Measurements from ENCODE around the gene COG2. TPM values are rescaled to one million over a fixed set of nuclear protein-coding genes. Genes with fewer than 3 reads are reported as not detected.
A peak's percentile ranks its signal among the peaks of the same experiment; 100 is the strongest.
"Not testable (repeated sequence)": the region's sequence is repeated elsewhere in the genome, so short reads cannot be mapped to it uniquely, and the experiment has no call there.

The COG2 gene
- total RNA-seq, 1 donor from 2014 or later, result 34.6 TPM

DNA sequence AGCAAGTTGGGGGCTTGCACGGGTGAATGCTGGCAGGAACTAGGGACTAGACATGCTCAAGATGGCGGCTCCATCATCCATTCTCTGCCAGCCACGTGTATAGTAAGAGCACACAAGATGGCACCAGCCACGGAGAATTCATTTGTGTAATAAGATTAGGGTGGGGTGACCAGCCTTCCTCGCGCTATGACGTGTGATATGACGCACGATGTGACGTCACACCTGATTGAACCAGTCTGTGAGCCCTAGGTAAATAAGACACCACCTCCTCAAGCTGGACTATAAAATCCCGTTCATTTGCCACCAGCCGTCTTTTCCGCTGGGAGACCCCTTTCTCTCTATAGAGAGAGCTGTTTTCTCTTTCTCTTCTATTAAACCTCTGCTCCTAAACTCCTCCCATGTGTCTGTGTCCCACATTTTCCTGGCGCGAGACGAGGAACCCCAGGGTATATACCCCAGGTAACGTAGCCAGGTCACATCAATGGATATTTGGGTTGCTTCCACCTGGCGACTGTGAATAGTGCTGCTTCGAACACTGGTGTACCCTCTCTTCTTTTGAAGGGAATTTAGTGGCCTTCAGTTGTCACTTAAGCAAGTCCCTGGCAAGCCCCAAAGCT, 18.1 kb upstream of the COG2 start:
- no peak for DNase-seq (ENCODE audit: low spot score in 2 of 2)
- no peak for FAIRE-seq

DNA sequence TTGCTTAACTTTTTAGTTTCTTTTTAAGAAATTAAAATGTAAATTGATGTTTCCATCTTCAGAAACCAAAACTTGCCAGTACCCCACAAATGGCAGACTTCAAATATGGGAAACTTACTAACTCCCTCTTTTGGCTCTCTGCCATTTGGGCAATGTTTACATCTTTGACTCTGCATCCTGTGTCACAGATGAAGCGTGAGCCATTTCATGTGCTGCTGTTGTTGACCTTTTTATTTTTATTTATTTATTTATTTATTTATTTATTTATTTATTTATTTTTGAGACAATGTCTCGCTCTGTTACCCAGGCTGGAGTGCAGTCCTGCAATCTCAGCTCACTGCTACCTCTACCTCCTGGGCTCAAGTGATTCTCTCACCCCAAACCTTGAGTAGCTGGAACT, 16.0 kb upstream of the COG2 start:
- DNase-seq (ENCODE audit: low spot score in 2 of 2) (no peak), FAIRE-seq (no peak)

- no peak for FAIRE-seq
- DNase-seq (ENCODE audit: low spot score in 2 of 2), result no peak
These were observed 14.5 kb upstream of the COG2 start for GRCh38 chr1:230627767-230628166.

DNA sequence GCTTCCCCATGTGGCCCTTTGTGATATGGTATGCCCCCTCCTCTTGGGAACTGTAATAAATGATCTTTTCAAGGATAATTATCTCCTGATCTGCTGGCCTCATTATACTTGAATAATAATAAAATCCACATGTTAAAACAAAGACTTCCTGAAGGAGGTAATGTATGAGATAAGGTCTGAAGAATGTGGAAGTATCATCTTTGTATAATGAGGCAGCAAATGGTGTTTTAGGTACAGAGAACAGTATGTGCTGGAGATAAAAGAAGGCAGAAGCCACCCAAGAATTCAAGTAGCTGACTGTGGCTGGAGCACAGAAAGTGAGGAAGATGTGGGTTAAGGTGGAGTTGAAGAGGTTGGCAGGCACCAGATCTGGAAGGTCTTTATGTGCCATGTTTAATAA, 12.8 kb upstream of the COG2 start:
- no peak for FAIRE-seq
- no peak for DNase-seq (ENCODE audit: low spot score in 2 of 2)

DNA sequence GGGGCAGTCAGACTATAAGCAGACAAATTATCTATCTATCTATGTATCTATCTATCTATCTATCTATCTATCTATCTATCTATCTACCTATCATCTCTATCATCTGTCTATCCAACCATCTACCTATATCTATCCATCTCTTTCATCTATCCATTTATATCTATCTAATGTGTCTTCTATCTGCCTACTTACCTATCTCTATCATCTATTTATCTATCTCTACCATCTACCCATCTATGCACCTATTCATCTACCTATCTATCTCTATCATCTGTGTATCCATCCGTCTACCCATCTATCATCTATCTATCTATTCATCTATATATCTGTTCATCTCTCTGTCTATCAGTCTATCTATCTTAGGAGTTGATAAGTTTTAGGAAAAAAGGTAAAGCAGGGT, 10.8 kb upstream of the COG2 start:
- DNase-seq (ENCODE audit: low spot score in 2 of 2) (no peak), FAIRE-seq (no peak)

- no peak for DNase-seq (ENCODE audit: low spot score in 2 of 2)
These were observed 9.9 kb upstream of the COG2 start for GRCh38 chr1:230632273-230632873.

GRCh38 chr1:230633469-230633868, 8.8 kb upstream of the COG2 start:
- no peak for FAIRE-seq

More at GRCh38 chr1:230632273-230632873, 9.9 kb upstream of the COG2 start:
- FAIRE-seq, result no peak

DNA sequence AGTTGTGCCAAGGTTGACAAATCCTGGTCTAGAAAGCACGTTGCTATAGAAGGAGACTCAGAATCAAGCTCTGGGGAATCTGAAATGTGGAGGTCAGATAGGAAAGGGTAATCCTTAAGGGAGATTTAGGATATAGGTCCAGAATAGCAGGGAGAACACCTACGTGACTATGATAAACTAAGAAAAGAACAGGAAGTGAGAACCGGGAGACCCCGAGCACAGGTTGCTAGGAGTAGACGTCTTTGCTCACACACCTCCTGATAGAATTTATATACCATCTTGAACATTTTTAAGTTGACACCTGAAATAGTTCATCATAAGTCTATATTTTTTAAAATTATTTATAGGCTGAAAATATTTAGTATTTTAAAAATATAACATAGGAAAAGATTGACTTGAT, 7.9 kb upstream of the COG2 start:
- FAIRE-seq, result no peak
- no peak for DNase-seq (ENCODE audit: low spot score in 2 of 2)

More at GRCh38 chr1:230633469-230633868, 8.8 kb upstream of the COG2 start:
- DNase-seq (ENCODE audit: low spot score in 2 of 2), result no peak

- no peak for FAIRE-seq
- DNase-seq (ENCODE audit: low spot score in 2 of 2), result no peak
These were observed 5.6 kb upstream of the COG2 start for GRCh38 chr1:230636575-230637148.

GRCh38 chr1:230639714-230640209, 2.5 kb upstream of the COG2 start:
- FAIRE-seq, result no peak
- DNase-seq (ENCODE audit: low spot score in 2 of 2), result no peak

GRCh38 chr1:230641346-230641745, 935 bp upstream of the COG2 start:
- DNase-seq (ENCODE audit: low spot score in 2 of 2) (no peak), FAIRE-seq (no peak)

GRCh38 chr1:230641900-230642262, 400 bp upstream of the COG2 start:
- DNase-seq (ENCODE audit: low spot score in 2 of 2) (no peak), FAIRE-seq (no peak)

GRCh38 chr1:230643908-230644307, 1.6 kb downstream of the COG2 start:
- no peak for FAIRE-seq
- peak in 1 of 2 donors; percentile 16 for DNase-seq (ENCODE audit: low spot score in 2 of 2)

DNA sequence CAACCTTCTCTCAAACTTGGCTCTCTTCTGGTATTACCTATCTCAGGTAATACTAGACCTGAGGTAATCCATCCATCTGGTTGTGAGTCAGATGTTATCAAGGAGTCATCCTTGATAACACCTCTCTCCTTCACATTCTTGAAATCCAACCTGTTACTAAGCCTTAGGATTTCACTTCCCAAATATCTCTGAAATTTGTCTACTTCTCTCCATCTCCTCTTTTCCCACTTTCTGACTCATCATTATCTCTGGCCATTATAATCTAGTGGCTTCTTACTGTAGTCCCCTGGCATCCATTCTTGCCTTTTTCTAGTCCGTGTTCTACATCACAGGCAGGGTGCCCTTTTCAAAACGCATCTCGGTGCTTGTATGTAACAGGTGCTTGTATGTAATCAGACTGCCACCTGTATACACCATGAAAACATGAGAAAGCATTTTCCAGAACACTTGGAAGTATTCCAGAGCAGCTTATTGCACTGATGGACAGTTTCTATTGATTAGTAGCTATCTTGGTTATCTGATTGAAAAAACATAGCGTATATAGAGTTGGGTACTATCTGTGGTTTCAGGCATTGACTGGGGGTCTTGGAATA, 4.5 kb downstream of the COG2 start:
- no peak for DNase-seq (ENCODE audit: low spot score in 2 of 2)
- no peak for FAIRE-seq

DNA sequence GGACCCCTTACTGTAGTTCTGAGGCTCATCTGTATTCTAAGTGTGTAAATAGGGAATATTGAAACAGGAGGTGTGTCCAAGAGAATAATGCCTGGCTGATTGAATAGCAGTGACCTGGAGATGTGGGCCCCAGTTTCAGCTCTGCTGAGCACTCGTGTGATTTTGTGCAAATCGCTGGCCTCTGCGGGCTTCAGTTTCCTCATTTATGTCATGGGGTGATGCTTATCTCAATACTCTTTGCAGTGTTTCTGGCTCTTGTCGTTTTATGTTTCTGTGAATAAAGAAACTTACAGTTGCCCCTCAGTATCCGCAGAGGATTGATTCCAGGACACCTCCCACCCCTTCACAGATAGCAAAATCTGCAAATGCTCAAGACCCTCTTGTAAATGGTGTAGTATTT, 5.0 kb downstream of the COG2 start:
- DNase-seq (ENCODE audit: low spot score in 2 of 2), result no peak
- FAIRE-seq, result no peak

DNA sequence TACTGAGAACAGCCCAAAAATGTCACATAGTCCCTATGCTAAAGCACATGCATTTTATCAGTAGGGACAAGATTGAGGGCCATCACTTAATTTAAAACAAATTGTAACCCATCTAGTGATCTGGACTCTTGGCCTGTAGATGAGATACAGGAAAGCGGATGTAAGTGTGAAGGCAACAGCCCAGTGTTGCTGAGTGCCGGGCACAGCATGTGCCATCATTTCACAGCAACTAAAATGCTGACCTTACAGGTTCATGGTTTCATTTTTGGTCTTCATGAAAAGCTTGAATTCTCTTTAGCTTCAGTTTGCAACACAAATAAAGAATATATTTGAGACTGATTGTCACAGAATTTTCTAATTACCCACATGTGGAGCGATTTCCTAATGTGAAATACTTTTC, 5.8 kb downstream of the COG2 start:
- FAIRE-seq, result no peak

GRCh38 chr1:230650300-230650699, 8.0 kb downstream of the COG2 start:
- FAIRE-seq (no peak), DNase-seq (ENCODE audit: low spot score in 2 of 2) (no peak)

More for the DNA sequence above, 5.8 kb downstream of the COG2 start:
- DNase-seq (ENCODE audit: low spot score in 2 of 2), result no peak

- FAIRE-seq, result no peak
- DNase-seq (ENCODE audit: low spot score in 2 of 2), result no peak
These were observed 9.0 kb downstream of the COG2 start for GRCh38 chr1:230651235-230651634.

DNA sequence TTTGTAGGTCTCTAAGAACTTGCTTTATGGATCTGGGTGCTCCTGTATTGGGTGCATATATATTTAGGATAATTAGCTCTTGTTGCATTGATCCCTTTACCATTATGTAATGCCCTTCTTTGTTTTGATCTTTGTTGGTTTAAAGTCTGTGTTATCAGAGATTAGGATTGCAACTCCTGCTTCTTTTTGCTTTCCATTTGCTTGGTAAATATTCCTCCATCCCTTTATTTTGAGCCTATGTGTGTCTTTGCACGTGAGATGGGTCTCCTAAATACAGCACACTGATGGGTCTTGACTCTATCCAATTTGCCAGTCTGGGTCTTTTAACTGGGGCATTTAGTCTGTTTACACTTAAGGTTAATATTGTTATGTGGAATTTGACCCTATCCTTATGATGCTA, 14.4 kb downstream of the COG2 start:
- not testable (repeated sequence) for FAIRE-seq; DNase-seq (ENCODE audit: low spot score in 2 of 2)

DNA sequence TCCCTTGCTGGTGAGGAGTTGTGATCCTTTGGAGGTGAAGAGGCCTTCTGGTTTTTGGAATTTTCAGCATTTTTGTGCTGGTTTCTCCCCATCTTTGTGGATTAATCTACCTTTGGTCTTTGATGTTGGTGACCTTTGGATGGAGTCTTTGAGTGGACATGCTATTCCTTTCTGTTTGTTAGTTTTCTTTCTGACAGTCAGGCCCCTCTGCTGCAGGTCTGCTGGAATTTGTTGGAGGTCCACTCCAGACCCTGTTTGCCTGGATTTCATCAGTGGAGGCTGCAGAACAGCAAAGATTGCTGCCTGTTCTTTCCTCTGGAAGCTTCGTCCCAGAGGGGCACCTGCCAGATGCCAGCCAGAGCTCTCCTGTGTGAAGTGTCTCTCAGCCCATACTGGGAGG, 15.8 kb downstream of the COG2 start:
- not testable (repeated sequence) for FAIRE-seq; DNase-seq (ENCODE audit: low spot score in 2 of 2)

DNA sequence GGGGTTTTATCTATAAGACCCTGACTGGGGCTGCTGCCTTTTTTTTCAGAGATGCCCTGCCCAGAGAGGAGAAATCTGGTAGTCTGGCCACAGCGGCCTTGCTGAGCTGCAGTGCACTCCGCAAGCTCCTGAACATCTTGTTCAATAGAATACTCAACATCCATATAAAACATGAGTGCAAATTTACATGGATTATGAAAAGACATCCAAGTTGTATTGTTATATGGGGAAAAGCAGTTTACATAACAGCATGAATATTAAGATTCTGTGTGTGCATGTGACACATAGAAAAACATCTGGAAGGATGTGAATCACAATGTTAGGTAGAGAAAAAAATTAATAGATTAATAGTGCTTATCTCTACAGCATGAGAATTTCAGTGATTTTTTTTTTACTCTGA, 16.4 kb downstream of the COG2 start:
- FAIRE-seq (no peak), DNase-seq (ENCODE audit: low spot score in 2 of 2) (no peak)

DNA sequence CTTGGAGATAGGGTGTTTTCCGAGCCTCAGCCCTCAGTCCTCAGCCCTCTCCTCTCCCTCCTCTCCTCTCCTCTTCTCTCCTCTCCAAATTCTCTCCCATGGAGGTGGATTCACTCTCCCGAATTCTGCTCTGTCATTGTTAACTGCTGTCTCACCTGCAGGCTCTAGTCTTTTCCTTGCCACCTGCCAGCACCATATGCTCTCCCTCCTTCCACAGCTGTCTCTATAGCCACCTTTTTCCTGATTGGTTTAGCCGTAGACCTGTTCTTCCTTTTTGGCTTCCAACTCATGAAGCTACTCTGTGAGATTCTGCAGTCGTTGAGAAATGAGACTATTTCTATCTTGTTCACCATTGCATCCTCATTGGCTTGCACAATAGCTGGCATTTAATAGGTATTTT, 19.7 kb downstream of the COG2 start:
- no peak for FAIRE-seq
- no peak for DNase-seq (ENCODE audit: low spot score in 2 of 2)

Measured in frontal cortex (tissue), 4 donors.